ENCODE measurements around the gene BLID.

The BLID gene

GRCh38 chr11:122155765-122156527 is 39.9 kb upstream of the BLID start:
- Histone ChIP-seq H3K4me1 (ENCODE audit: control insufficient read depth, insufficient read depth, low read length) (peaks cover 22% of the 10 kb centered on the region), H3K9me3 (ENCODE audit: control insufficient read depth, low read length) (no peaks in the 10 kb centered on the region), H3K4me3 (ENCODE audit: insufficient read depth, low read depth, low read length) (no peak overlapping the region), H3K27ac (ENCODE audit: insufficient read depth, low read depth, low read length, poor library complexity, severe bottlenecking) (no peak overlapping the region), H3K27me3 (ENCODE audit: control insufficient read depth, insufficient read depth, low read length, poor library complexity, severe bottlenecking) (no peaks in the 10 kb centered on the region), H3K36me3 (ENCODE audit: control insufficient read depth, insufficient read depth, low read length) (no peaks in the 10 kb centered on the region)
- 95 to 96% methylated on average over 13 to 14 of the region's 14 CpGs for WGBS, 2 experiments

- WGBS, 2 experiments: 88 to 100% methylated on average over 1 of the region's 1 CpG
- Histone ChIP-seq H3K36me3 (ENCODE audit: control insufficient read depth, insufficient read depth, low read length) (no peaks in the 10 kb centered on the region), H3K4me3 (ENCODE audit: insufficient read depth, low read depth, low read length) (no peak overlapping the region), H3K9me3 (ENCODE audit: control insufficient read depth, low read length) (no peaks in the 10 kb centered on the region), H3K27me3 (ENCODE audit: control insufficient read depth, insufficient read depth, low read length, poor library complexity, severe bottlenecking) (no peaks in the 10 kb centered on the region), H3K4me1 (ENCODE audit: control insufficient read depth, insufficient read depth, low read length) (peaks cover 21% of the 10 kb centered on the region), H3K27ac (ENCODE audit: insufficient read depth, low read depth, low read length, poor library complexity, severe bottlenecking) (no peak overlapping the region)
Measured at GRCh38 chr11:122154994-122155393, 39.0 kb upstream of the BLID start.

- Histone ChIP-seq H3K4me1 (ENCODE audit: control insufficient read depth, insufficient read depth, low read length) (peaks cover 14% of the 10 kb centered on the region), H3K27me3 (ENCODE audit: control insufficient read depth, insufficient read depth, low read length, poor library complexity, severe bottlenecking) (no peaks in the 10 kb centered on the region), H3K27ac (ENCODE audit: insufficient read depth, low read depth, low read length, poor library complexity, severe bottlenecking) (no peak overlapping the region), H3K36me3 (ENCODE audit: control insufficient read depth, insufficient read depth, low read length) (no peaks in the 10 kb centered on the region), H3K9me3 (ENCODE audit: control insufficient read depth, low read length) (no peaks in the 10 kb centered on the region), H3K4me3 (ENCODE audit: insufficient read depth, low read depth, low read length) (no peak overlapping the region)
- 88 to 89% methylated on average over 6 of the region's 6 CpGs for WGBS, 2 experiments
Measured at GRCh38 chr11:122154227-122154626, 38.2 kb upstream of the BLID start.

- H3K4me1 ChIP-seq (ENCODE audit: control insufficient read depth, insufficient read depth, low read length): peaks cover 9% of the 10 kb centered on the region
- 89 to 95% methylated on average over 2 of the region's 2 CpGs for WGBS, 2 experiments
Measured at GRCh38 chr11:122153746-122154145, 37.7 kb upstream of the BLID start.

GRCh38 chr11:122150216-122151124 is 34.5 kb upstream of the BLID start:
- Histone ChIP-seq H3K4me3 (ENCODE audit: insufficient read depth, low read depth, low read length) (no peak overlapping the region), H3K27me3 (ENCODE audit: control insufficient read depth, insufficient read depth, low read length, poor library complexity, severe bottlenecking) (no peaks in the 10 kb centered on the region), H3K4me1 (ENCODE audit: control insufficient read depth, insufficient read depth, low read length) (no peaks in the 10 kb centered on the region), H3K9me3 (ENCODE audit: control insufficient read depth, low read length) (no peaks in the 10 kb centered on the region), H3K36me3 (ENCODE audit: control insufficient read depth, insufficient read depth, low read length) (no peaks in the 10 kb centered on the region), H3K27ac (ENCODE audit: insufficient read depth, low read depth, low read length, poor library complexity, severe bottlenecking) (no peak overlapping the region)
- WGBS, 2 experiments: 74 to 96% methylated on average over 2 to 5 of the region's 5 CpGs

More at GRCh38 chr11:122153746-122154145, 37.7 kb upstream of the BLID start:
- Histone ChIP-seq H3K4me3 (ENCODE audit: insufficient read depth, low read depth, low read length) (no peak overlapping the region), H3K9me3 (ENCODE audit: control insufficient read depth, low read length) (no peaks in the 10 kb centered on the region), H3K27me3 (ENCODE audit: control insufficient read depth, insufficient read depth, low read length, poor library complexity, severe bottlenecking) (no peaks in the 10 kb centered on the region), H3K36me3 (ENCODE audit: control insufficient read depth, insufficient read depth, low read length) (no peaks in the 10 kb centered on the region), H3K27ac (ENCODE audit: insufficient read depth, low read depth, low read length, poor library complexity, severe bottlenecking) (no peak overlapping the region)

- no peaks in the 10 kb centered on the region for H3K27me3 ChIP-seq (ENCODE audit: control insufficient read depth, insufficient read depth, low read length, poor library complexity, severe bottlenecking)
- no peaks in the 10 kb centered on the region for H3K36me3 ChIP-seq (ENCODE audit: control insufficient read depth, insufficient read depth, low read length)
- H3K4me1 ChIP-seq (ENCODE audit: control insufficient read depth, insufficient read depth, low read length): no peaks in the 10 kb centered on the region
- no peak overlapping the region for H3K4me3 ChIP-seq (ENCODE audit: insufficient read depth, low read depth, low read length)
- no peak overlapping the region for H3K27ac ChIP-seq (ENCODE audit: insufficient read depth, low read depth, low read length, poor library complexity, severe bottlenecking)
- H3K9me3 ChIP-seq (ENCODE audit: control insufficient read depth, low read length): no peaks in the 10 kb centered on the region
- WGBS, 2 experiments: 94 to 95% methylated on average over 4 of the region's 4 CpGs
Measured at GRCh38 chr11:122149202-122149601, 33.2 kb upstream of the BLID start.

- WGBS, 2 experiments: 91 to 94% methylated on average over 2 of the region's 2 CpGs
- H3K27ac ChIP-seq (ENCODE audit: insufficient read depth, low read depth, low read length, poor library complexity, severe bottlenecking): no peak overlapping the region
Measured at GRCh38 chr11:122146475-122146874, 30.5 kb upstream of the BLID start.

GRCh38 chr11:122145715-122146274 is 29.8 kb upstream of the BLID start:
- Histone ChIP-seq H3K4me1 (ENCODE audit: control insufficient read depth, insufficient read depth, low read length) (no peaks in the 10 kb centered on the region), H3K36me3 (ENCODE audit: control insufficient read depth, insufficient read depth, low read length) (no peaks in the 10 kb centered on the region), H3K27ac (ENCODE audit: insufficient read depth, low read depth, low read length, poor library complexity, severe bottlenecking) (no peak overlapping the region), H3K9me3 (ENCODE audit: control insufficient read depth, low read length) (no peaks in the 10 kb centered on the region), H3K4me3 (ENCODE audit: insufficient read depth, low read depth, low read length) (no peak overlapping the region), H3K27me3 (ENCODE audit: control insufficient read depth, insufficient read depth, low read length, poor library complexity, severe bottlenecking) (no peaks in the 10 kb centered on the region)

More at GRCh38 chr11:122146475-122146874, 30.5 kb upstream of the BLID start:
- Histone ChIP-seq H3K36me3 (ENCODE audit: control insufficient read depth, insufficient read depth, low read length) (no peaks in the 10 kb centered on the region), H3K4me3 (ENCODE audit: insufficient read depth, low read depth, low read length) (no peak overlapping the region), H3K9me3 (ENCODE audit: control insufficient read depth, low read length) (no peaks in the 10 kb centered on the region), H3K27me3 (ENCODE audit: control insufficient read depth, insufficient read depth, low read length, poor library complexity, severe bottlenecking) (no peaks in the 10 kb centered on the region), H3K4me1 (ENCODE audit: control insufficient read depth, insufficient read depth, low read length) (no peaks in the 10 kb centered on the region)

GRCh38 chr11:122144752-122145151 is 28.7 kb upstream of the BLID start:
- H3K4me1 ChIP-seq (ENCODE audit: control insufficient read depth, insufficient read depth, low read length): no peaks in the 10 kb centered on the region
- 88 to 100% methylated on average over 3 of the region's 3 CpGs for WGBS, 2 experiments
- peaks cover 9% of the 10 kb centered on the region for H3K27me3 ChIP-seq (ENCODE audit: control insufficient read depth, insufficient read depth, low read length, poor library complexity, severe bottlenecking)
- no peak overlapping the region for H3K4me3 ChIP-seq (ENCODE audit: insufficient read depth, low read depth, low read length)
- no peaks in the 10 kb centered on the region for H3K36me3 ChIP-seq (ENCODE audit: control insufficient read depth, insufficient read depth, low read length)
- no peak overlapping the region for H3K27ac ChIP-seq (ENCODE audit: insufficient read depth, low read depth, low read length, poor library complexity, severe bottlenecking)
- H3K9me3 ChIP-seq (ENCODE audit: control insufficient read depth, low read length): no peaks in the 10 kb centered on the region

GRCh38 chr11:122141725-122142124 is 25.7 kb upstream of the BLID start:
- H3K27ac ChIP-seq (ENCODE audit: insufficient read depth, low read depth, low read length, poor library complexity, severe bottlenecking): no peak overlapping the region

More at GRCh38 chr11:122141725-122142124, 25.7 kb upstream of the BLID start:
- peaks cover 16% of the 10 kb centered on the region for H3K27me3 ChIP-seq (ENCODE audit: control insufficient read depth, insufficient read depth, low read length, poor library complexity, severe bottlenecking)
- H3K4me1 ChIP-seq (ENCODE audit: control insufficient read depth, insufficient read depth, low read length): no peaks in the 10 kb centered on the region
- H3K9me3 ChIP-seq (ENCODE audit: control insufficient read depth, low read length): no peaks in the 10 kb centered on the region
- H3K36me3 ChIP-seq (ENCODE audit: control insufficient read depth, insufficient read depth, low read length): no peaks in the 10 kb centered on the region
- WGBS, 2 experiments: 69 to 78% methylated on average over 7 of the region's 7 CpGs
- no peak overlapping the region for H3K4me3 ChIP-seq (ENCODE audit: insufficient read depth, low read depth, low read length)
